CMK (cell line): ENCODE results near the gene PRR12.
A peak's percentile ranks its signal among the peaks of the same experiment; 100 is the strongest.

Experiments used
- DNase-seq: peaks from one replicate; pipeline ENCODE4 v3.0.0-alpha.2; 2010; ENCODE audit warnings: low read depth

PRR12 gene

DNA sequence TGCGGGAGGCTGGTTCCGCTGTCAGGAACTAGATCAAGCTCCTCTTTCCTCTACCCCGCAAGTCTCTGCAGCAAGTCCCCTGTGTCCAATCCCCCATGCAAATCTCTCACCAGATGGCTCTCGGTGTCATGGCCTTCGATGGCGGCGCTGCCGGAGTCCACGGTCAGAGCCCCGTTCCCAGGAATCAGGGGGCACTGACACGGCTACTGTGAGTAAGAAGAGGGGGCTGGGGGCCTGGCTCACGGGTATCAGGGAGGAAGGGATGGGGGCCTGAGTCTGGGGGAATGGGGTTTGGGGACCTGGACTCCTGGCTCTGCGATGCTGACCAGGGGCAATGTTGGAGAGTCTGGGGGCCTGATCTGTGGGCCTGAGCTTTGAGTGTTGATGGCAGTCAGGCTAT, 55.0 kb downstream of the PRR12 start:
- DNase-seq = no peak

DNA sequence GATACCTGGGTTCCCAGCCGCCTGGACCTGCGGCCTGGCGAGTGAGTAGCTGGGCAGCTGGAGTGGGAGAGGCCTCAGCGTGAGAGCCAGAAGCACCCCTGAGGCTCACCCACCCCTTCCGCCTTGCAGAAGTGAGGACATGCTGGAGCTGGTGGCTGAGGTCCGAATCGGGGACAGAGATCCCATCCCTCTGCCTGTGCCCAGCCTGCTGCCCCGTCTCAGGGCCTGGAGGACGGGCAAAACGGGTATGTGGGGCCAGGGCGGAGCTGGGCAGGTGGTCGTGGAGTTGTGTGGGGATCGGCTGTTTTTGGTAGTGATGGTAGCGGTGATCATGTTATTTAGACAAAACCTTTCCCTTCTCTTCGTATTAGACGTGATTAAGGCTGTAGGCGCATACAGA, 55.6 kb downstream of the PRR12 start:
- no peak for DNase-seq

- DNase-seq = no peak
These were observed 60.2 kb downstream of the PRR12 start for GRCh38 chr19:49651029-49651819.

GRCh38 chr19:49651820-49652550, 61.0 kb downstream of the PRR12 start:
- DNase-seq = no peak

DNA sequence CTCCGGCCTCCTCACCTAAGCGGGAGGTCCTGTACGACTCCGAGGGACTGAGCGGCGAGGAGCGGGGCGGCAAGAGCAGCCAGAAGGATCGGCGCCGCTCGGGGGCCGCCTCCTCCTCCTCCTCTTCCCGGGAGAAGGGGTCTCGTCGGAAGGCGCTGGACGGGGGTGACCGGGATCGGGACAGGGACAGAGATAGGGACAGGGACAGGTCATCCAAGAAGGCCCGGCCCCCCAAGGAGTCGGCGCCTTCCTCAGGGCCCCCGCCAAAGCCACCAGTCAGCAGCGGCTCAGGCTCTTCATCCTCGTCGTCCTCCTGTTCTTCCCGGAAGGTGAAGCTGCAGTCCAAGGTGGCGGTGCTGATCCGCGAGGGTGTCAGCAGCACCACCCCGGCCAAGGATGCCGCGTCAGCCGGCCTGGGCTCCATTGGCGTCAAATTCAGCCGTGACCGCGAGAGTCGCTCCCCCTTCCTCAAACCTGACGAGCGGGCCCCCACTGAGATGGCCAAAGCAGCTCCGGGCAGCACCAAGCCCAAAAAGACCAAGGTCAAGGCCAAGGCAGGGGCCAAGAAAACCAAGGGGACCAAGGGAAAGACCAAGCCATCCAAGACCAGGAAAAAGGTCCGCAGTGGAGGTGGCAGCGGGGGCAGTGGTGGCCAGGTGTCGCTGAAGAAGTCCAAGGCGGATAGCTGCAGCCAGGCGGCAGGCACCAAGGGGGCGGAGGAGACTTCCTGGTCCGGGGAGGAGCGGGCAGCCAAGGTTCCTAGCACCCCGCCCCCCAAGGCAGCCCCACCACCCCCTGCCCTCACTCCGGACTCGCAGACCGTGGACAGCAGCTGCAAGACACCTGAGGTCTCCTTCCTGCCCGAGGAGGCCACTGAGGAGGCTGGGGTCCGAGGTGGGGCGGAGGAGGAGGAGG, 61.8 kb downstream of the PRR12 start:
- no peak for DNase-seq

DNA sequence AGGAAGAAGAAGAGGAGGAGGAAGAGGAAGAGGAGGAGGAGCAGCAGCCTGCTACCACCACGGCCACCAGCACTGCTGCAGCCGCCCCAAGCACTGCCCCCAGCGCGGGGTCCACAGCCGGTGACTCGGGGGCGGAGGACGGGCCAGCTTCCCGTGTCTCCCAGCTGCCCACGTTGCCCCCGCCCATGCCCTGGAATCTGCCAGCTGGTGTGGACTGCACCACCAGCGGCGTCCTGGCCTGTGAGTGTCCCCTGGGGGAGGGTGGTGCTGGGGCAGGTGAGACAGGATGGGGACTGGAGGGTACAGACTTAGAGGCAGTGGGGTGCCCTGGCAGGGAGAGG, 62.5 kb downstream of the PRR12 start:
- no peak for DNase-seq

- DNase-seq = no peak
These were observed 63.6 kb downstream of the PRR12 start for GRCh38 chr19:49654581-49654980.

GRCh38 chr19:49655570-49656455, 64.8 kb downstream of the PRR12 start:
- no peak for DNase-seq

GRCh38 chr19:49656456-49657109, 65.6 kb downstream of the PRR12 start:
- no peak for DNase-seq

- no peak for DNase-seq
These were observed 66.6 kb downstream of the PRR12 start for GRCh38 chr19:49657493-49658138.

GRCh38 chr19:49658139-49658517, 67.1 kb downstream of the PRR12 start:
- no peak for DNase-seq

GRCh38 chr19:49658566-49659442, 67.8 kb downstream of the PRR12 start:
- DNase-seq = no peak

GRCh38 chr19:49660338-49660961, 69.5 kb downstream of the PRR12 start:
- no peak for DNase-seq

DNA sequence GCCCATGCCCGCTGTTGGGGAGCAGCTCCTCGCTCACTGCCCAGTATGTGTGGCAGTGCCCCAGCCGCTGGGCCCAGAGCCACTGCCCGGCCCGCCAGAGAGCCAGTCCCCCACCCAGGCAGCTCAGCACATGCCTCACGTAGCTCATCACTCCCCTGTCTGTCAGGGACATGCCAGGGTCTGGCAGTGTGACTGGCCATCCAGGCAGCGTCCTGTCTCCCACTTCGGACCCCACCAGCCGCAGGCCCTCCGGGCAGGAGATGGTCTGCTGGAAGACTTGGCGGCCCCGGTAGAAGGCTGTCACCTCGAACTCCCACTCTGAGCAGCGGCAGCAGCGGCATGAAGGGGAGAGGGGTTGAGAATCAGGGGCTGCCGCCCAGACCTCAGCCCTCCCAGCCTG, 71.0 kb downstream of the PRR12 start:
- DNase-seq = no peak

DNA sequence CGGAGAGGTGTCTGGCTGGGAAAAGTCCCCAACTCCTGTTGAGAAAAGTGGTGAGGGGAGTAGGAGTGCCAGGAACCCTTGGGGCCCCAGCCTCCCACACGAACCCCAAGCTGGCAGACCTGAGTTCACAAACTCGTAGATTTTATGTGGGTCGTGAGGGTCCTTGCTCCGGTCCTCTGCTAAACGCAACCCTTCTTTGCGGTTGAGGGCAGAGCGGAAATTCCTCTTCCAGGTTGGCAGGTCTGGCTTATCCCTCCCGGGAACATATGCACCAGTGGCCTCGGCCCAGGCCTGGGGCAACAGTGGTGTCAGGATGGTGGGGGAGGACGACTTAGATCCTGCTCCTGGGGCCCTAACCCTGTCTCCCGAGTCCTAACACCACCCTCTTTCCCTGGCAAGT, 72.2 kb downstream of the PRR12 start:
- DNase-seq = no peak

DNA sequence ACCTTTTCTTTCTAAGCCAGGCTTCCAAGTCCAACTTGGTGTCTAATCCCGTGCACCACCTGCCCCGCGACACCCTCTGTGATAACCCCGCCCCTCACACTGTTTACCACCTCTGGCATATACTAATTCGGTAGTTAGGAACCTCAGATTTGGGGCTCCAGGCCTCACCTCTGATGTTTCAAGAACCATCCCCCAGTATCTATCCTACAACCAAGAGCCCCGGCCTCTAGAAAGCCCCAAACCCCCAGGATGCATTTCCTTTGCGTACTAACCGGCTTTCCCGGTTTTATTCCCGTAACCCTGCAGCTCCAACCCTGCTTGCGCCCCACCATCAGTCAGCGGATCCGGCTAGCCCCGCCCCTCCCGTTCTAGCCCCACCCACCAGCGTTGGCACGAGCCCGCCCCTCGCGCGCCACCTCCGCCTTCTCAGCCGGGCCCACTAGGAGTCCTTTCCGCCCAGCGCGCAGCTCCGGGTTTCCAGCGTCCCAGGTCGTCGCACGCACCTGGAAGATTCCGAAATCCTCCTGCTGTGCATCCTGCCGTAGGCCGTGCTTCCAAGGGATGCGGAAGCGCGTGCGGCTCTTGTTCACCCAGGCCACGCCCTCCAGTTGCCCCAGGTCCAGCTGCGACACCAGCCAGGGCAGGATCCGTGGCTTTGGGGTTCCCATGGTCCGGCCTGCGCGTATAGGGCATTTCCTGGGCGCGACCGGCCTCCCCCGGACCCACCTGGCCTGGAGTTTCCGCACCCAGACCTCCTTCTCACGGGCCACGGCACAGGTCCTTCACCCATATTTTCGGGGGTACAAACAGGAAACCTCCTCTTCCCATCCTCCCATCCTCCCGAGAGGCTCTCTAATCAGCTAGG, 73.4 kb downstream of the PRR12 start:
- DNase-seq = peak; percentile 81

DNA sequence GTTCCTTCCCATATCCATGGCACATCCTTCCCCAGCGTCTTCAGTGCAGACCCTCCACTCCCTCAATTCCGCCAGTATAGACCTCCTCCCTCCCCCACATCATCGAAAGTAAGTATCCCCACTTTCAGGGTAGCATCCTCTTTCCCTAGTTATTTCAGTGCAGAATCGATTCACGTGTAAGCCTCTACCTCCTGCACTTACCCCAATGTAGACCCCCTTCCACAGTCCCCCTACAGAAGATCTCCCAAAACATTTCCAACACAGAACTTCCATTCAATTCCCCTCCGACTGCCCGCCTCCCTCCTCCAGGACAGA, 74.0 kb downstream of the PRR12 start:
- no peak for DNase-seq
